HepG2 (cell line): ENCODE measurements around the gene STEAP3.

Experiments
- CTCF ChIP-seq: sonication (generic); formaldehyde crosslinking; IDR thresholded peaks from 2 replicates; pipeline ENCODE4 v1.5.0; 2020; ENCODE audit warnings: mild to moderate bottlenecking, missing genetic modification reagents, moderate library complexity
- FOSL1 ChIP-seq: sonication (generic); formaldehyde crosslinking; IDR thresholded peaks from 2 replicates; pipeline ENCODE4 v1.9.0; 2021; ENCODE audit warnings: missing genetic modification reagents, borderline replicate concordance
- FOXK1 ChIP-seq: sonication (generic); formaldehyde crosslinking; IDR thresholded peaks from 2 replicates; pipeline ENCODE4 v1.4.0; 2020; ENCODE audit warnings: low read depth, missing genetic modification reagents, borderline replicate concordance
- NFAT5 ChIP-seq: sonication (generic); formaldehyde crosslinking; IDR thresholded peaks from 2 replicates; pipeline ENCODE4 v1.4.0; 2020; ENCODE audit warnings: missing genetic modification reagents
- NFATC3 ChIP-seq: sonication (generic); formaldehyde crosslinking; IDR thresholded peaks from 2 replicates; pipeline ENCODE4 v1.5.1; 2020; ENCODE audit warnings: mild to moderate bottlenecking, missing genetic modification reagents
- PHF20 ChIP-seq: sonication (generic); formaldehyde crosslinking; IDR thresholded peaks from 2 replicates; pipeline ENCODE4 v1.5.0; 2020; ENCODE audit warnings: mild to moderate bottlenecking, missing genetic modification reagents
- POLR2G ChIP-seq: fragments of 200-400 bp; formaldehyde crosslinking; IDR thresholded peaks from 2 replicates; pipeline ENCODE4 v1.6.1; 2018; ENCODE audit warnings: mild to moderate bottlenecking, low read depth, low read length, moderate library complexity
- REST ChIP-seq, 2 experiments: IDR thresholded peaks; 2 replicates each; pipeline ENCODE4 v1.6.1; 2011 to 2012; ENCODE audit warnings: low read length in 2 of 2, borderline replicate concordance in 1 of 2, low read depth in 1 of 2, mild to moderate bottlenecking in 1 of 2, moderate library complexity in 1 of 2
- RXRB ChIP-seq: IDR thresholded peaks from 2 replicates; pipeline ENCODE4 v1.6.1; 2016; ENCODE audit warnings: borderline replicate concordance, missing genetic modification reagents, missing compliant biosample characterization
- SMAD3 ChIP-seq: sonication (generic); formaldehyde crosslinking; IDR thresholded peaks from 2 replicates; pipeline ENCODE4 v1.4.0; 2020; ENCODE audit warnings: missing genetic modification reagents
- TP53 ChIP-seq: sonication (generic); formaldehyde crosslinking; conservative IDR thresholded peaks from 2 replicates; pipeline ENCODE4 v1.4.0; 2020; ENCODE audit warnings: missing genetic modification reagents
- UBTF ChIP-seq: sonication (generic); formaldehyde crosslinking; IDR thresholded peaks from 2 replicates; pipeline ENCODE4 v1.4.0; 2020; ENCODE audit warnings: mild to moderate bottlenecking, missing genetic modification reagents
- ZNF207 ChIP-seq: fragments of 450-650 bp; IDR thresholded peaks from 2 replicates; pipeline ENCODE4 v1.6.1; 2016; ENCODE audit warnings: antibody characterized with exemption, borderline replicate concordance

DNA sequence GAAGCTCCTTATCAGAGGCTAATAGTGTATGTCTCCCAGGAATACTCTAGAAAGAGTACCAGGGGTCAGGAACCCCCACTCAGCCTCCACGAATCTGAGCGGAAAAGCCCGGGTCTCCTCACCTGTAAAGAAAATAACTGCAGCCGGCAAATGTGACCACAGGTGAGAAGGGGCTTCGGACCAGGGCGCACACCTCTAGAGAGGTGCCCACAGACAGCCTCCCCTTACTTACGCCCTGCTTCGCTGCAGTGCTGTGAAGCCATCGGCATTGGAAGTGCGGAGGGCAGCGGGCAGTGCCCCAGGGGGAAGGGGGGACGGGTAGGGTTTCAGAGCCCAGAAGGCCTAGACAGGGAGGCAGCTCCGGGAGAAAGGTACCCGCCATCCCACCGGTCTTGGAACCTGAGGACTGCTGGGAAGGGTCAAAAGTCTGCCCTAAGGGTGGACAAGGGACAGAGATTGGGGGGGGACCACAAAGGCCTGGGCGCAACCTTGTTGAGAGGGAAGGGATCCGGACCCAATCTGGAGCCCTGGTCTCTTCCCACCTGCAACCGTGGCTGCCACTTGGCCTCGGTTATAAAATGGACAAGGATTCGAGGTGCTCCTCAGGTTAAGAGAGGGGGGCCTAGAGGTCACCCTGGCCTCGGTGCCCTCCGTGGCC is 642 bp upstream of the STEAP3 start:
- TF ChIP-seq PHF20 (CRISPR knock-in tag) (no peak), FOXK1 (CRISPR knock-in tag) (no peak), ZNF207 (no peak), NFATC3 (no peak), CTCF (CRISPR knock-in tag) (no peak), TP53 (no peak), FOSL1 (CRISPR knock-in tag) (no peak), NFAT5 (CRISPR knock-in tag) (no peak), POLR2G (no peak), REST (IDR thresholded peaks at IDR 0.05; ENCODE audit: borderline replicate concordance in 1 of 2, low read depth in 1 of 2, low read length in 2 of 2) (no peak), SMAD3 (CRISPR knock-in tag) (no peak), RXRB (CRISPR knock-in tag) (no peak), UBTF (no peak)
